Middle frontal gyrus (tissue), 1 donor: Measurements from ENCODE around the gene GPER1.
A peak's percentile ranks its signal among the peaks of the same experiment; 100 is the strongest.
"Not testable (repeated sequence)": the region's sequence is repeated elsewhere in the genome, so short reads cannot be mapped to it uniquely, and the experiment has no call there.

Source experiments
- DNase-seq: peaks from one replicate; pipeline ENCODE4 v3.0.0-alpha.2; 2015; ENCODE audit warnings: low spot score; ENCODE audit errors: extremely low spot score

GPER1 gene

DNA sequence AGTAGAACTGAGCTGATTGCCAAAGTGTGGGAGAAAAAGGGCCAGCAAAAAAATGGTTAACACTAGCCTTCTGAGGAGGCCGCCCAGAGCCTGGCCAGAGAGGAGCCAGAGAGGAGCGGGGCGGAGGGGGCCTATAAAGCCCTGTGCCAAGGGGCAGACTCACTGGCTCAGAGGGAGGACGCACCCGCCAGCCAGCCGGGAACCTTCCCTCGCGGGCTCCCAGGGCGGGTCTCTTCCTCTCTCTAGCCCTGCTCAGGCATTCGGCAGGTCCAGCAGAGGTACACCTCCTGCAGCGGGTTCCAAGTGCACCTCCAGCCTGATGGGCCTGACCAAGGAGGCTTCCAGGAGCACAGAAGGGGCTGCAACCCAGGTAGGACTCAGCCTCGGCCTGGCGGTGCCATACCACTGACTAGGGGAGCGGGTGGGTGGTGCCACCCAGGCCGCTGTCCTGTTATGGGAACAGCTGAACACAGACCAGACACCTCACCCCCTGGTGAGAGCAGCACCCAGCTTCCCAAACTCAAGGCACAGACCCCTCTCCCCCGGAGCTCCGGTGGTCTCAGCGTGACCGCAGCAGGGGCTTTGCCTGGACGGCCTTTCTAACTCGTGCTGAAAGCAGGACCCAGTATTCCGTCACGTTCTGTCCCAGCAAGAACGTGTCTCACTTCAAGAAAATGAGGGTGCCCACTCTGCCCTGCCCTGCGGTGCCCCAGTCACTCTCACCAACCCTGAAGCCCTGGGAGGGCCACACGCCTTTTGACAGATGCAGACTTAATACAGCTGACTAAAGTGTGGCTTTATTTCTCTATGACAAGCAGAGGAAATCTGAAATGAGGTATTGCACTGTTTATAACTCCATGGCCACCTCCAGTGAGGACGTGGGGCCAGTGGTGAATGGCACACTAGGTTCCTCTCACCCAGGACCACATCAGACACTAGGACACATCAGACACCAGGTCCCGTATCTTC lies at the start of gene GPER1:
Gene GPER1, plus strand, starts transcription at position 162 of the 969 bp plus-strand sequence. CDS start 3,616 bp downstream, outside the sequence.
- no peak for DNase-seq

DNA sequence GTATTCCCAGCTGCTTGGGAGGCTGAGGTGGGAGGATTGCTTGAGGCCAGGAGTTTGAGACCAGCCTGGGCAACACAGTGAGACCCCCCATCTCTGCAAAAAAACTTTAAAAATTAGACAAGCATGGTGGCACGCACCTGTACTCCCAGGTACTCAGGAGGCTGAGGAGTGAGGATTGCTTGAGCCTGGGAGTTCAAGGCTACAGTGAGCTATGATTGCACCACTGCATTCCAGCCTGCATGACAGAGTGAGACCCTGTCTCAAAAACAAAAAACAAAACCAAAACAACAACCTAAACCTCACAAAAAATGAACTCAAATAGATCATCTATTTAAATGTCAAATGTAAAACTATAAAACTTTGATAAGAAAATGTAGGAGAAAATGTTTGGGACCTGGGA lies 47.7 kb upstream of the GPER1 start:
- DNase-seq = not testable (repeated sequence)

DNA sequence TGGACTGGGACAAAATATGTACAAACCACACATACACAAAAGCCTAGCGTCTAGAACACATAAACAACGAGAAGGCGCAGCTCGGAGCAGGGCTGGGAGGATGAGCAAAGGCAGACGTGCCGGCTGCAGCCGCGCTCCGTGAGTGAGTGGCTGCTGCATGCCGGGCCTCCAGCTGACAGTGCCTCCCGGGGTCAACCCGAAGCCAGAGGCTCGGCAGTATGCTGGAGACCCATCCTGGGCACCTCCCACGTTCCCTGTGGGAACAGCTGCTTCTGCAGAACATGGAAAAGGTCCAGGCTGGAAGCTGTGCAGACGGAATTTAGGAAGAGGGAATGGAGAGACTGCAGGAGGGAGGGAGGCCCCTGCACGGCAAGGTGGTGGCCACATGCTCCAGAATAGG lies 47.1 kb upstream of the GPER1 start:
- no peak for DNase-seq

DNA sequence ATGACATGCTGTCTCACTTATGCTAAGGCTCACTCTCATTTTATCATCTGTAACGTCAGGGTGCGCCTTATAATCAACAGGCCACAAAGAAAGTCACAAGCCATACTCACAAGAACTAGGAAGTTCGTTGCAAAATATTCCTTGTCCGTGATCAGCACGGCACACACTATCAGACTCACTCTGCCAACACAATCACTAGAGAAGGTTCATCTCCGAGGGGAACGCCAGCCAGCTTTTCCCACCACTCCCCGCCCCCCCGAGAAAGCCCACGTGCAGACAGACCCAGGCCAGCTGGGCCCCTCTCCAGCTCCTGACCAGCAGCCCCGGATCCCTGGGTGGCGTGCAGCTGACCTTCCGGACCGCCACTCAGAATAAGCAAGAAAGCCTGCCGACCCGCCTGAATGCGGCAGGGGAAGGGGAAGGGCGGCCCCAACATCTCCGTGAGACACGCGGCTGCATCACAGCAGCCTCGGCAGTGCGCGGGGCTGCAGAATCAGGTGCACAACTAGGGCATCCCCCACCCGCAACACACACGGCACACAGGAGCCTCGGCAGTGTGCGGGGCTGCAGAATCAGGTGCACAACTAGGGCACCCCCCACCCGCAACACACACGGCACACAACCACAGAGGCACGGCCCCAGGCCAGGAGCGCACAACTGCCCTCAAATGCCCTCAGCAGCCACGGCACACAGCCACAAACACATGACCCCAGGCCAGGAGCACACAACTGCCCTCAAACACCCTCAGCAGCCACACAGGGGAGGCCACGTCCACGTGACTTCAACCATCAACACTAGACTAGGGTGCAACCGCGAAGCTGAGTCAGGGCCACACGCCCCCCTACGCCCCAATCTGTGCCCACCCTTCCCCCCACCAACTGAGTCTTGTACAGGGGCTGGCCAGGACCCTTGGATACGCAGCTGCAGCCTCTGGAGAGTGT lies 46.1 kb upstream of the GPER1 start:
- no peak for DNase-seq

DNA sequence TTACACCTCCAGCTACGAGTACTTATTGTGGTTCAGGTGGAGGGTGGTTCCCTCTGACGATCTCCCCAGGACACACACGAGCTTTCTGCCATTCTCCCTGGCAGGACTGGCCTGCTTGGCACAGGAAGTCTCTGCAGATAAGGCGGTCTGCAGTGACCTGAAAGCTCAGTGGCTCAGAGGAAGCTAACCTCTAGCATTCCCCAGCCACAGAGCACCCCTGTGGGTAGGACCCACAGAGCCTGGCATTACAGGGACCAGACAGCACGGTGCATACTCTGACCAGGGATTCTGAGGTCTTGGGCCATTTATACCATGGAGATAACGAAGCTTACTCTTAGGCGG lies 45.5 kb upstream of the GPER1 start:
- DNase-seq = no peak

DNA sequence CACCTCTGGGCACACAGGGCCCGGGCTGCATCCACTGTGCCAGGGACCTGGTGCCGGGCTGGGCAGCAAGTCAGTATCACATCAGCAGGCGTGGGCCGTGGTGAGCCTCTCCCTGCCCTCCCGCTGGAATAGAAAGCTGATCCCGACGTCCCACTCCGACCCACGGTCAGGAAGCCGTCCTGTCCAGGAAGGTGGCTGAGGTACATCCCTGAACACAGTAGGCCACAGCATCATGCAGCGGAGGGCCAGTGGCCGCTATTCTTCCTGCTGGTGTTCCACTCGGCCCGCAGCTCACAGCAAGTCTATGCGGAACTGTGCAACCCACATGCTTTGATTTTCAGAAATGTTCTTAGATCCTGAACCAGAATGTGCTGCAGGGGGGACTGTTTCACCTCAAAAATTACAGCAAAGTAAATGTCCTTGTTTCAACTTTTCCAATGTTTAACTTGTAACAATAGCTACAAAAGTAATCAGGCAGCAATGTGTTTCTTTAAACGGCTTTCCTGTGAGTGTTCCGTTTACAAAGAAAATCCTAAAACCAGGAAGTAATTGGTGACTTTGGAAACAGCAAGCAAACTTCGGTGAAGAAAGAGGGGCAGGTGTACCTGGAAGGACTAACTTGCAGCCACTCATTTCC lies 44.2 kb upstream of the GPER1 start:
- DNase-seq = no peak

DNA sequence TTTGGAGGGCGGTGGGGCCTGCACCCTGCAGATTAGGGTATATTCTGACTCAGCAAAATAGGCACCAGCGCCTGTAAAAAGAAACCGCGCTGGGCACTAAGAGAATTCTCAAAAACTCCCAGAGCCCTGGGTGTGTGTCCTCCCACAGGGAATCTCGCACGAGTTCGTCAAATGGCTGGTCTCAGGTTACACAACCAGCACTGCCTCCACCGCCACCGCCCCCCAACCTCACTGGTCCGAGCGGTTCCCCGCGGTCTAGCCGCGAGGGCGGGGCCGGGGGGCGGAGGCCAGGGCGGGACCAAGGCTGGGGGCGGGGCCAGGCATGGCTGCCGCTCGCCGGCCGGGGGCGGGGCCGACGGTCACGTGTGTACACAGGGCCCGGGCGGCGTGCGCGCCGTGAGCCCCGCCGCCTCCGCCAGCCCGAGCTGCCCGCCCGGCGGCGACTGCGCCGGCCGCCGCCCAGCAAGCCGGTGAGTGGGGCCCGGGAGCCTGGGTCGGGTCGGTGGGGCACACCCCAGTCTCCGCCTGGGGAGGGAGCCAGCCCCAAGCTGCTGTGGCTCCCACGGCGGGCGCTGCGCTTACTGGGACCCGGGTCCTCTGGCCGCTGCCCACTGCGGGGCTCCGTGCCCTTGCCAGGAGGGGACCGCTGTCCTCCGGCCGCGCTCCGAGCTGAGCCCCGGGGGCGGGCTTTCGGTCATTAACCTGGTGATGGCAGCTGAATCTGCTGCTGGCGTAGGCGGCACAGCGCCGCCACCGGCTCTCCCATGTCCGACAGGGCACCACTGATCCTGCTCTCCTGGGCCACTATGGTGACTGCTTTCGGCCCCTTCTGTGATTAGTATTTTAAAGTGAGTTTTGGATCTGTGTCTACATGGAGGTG lies 43.5 kb upstream of the GPER1 start, which contains the start of gene GPR146:
Gene GPR146, plus strand, starts transcription at position 358 of the 880 bp plus-strand sequence. CDS start 12,970 bp downstream, outside the sequence.
- peak; percentile 78 for DNase-seq

DNA sequence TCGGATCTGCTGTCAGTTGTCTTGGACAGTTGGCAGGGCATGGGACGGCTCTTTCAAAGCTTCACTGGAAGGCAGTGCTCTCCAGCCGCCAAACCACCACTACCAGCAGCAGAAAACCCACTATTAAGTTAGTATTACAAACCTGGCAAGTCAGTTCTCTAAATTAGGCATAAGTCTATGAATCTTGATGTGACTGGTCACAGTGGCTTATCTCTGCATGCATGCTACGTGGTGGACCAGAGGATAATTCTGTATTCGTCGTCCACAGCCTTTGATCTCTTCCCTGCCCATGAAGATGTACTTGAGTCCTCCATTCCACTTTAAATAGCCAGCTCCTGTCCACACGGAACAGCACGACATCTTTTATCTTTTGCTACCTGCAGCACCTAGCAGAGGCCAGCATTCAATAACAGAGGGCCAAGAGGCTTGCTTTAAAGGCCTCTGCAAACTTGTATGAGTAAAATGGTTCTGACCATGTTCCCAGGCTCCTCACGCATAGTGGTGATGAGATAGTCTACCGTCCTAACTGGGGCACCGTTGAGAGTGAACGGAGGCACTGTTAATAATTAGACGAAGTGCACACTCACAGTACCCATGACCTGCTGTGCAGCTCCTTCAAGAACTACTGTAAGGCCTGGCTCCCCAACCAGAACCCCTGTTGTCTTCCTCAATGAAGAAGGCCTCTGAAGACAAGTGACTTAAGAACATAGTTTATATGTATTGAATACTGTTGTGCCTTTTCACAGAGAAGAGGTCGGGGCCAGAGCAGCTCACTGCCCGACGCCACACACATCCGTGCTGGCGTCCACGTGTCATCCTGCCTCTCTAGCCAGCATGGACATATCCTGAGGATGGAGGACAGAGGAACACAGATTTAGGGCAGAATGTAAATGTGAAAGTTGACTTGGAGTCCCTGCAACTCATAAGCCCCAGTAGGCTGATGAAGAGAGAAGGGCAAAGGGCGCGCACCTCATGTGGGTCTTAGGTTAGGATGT lies 42.5 kb upstream of the GPER1 start:
- DNase-seq = no peak

DNA sequence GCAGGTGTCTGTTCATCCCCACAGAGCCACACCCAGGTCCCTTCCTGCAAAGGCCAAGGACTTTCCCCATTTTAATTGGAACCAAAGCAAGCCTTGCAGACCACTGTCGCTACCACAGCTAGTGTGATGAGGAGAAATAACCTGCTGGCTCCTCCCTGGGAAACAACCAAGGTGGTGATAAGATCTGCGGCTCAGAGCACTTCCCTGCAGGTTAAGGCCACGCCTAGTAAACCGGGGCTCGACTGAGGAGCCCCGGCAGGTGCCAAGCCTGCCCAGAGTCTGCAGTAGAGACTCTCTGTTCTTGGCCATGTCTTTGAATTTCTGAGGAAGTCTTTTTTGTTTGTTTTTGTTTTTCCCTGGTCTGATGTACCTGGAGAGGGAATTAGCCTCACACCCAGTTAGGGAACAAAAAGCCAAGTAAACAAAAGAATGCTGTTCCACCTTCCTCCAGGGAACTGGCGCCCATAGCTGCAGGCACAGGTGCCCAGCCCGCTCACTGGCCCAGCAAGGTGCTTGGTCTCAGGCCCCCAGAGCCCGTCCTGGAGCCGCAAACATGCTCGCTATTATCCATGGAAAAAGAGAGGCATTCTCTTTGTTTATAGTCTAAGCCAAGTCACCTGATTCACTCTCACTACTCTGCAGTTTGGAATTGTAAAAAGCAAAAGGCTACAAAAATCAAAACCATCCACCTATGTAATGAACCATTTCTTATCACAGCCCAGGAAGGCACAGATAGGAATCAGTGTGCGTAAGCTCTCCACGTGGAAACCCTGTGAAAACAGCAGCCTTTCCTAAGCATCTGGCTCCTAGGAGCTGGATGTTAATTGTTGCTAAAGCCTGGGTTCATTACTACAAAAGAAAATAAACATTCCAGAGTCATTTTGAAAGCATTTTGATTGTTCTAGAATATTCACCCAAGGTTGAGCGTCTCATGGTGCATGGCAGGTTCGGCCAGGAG lies 40.9 kb upstream of the GPER1 start:
- DNase-seq = no peak

DNA sequence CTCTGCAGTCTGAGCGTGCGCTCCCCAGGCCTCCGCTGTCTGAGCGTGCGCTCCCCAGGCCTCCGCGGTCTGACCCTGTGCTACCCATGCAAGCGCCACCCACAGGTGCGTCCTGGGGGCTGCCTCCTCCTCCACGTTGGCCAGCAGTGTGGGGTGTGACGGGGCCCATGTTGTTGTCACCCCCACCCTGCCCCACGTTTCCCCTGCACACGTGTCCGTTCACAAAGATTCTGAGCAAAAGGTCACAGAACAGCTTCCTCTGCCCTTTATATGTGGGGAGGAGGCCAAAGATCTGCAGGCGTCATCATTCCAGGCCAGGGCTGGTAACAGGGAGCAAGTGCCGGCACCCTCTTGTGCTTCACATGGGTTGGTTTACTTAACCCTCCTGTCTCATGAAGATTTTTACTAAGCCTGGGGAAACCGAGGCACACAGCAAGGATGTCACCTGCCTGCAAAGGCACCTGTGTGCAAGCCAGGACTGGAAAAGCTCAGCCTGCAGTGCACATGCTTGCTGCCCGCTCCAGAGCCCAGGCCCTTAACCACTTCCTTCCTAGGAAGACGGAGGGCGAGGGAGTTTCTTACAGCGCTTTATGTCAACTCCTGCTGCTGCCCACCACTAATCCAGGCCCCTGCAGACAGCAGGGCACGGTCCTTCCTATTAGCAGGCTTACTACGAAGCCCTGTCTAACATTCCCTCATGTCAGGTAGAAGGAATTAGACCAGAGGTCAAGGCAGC lies 38.7 kb upstream of the GPER1 start:
- DNase-seq = no peak

DNA sequence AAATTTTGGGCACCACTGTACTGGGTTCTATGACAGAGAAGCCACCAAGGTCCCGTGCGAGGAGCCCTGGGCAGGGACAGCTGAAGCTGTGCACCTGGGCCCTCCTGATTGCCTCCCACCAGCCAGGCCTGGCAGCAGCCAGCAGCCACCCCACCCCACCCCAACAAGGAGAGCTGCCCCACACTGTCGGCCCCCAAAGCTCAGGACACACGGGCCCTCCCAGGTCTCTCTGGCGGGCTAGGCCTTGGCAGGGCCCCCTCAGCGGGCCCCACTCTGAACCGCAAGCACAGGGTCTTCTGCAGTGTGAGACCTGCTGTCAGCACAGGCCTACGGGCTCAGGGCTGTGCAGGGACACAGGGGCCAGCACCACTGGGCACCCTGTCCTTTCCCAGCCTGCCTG lies 38.1 kb upstream of the GPER1 start:
- DNase-seq = no peak

DNA sequence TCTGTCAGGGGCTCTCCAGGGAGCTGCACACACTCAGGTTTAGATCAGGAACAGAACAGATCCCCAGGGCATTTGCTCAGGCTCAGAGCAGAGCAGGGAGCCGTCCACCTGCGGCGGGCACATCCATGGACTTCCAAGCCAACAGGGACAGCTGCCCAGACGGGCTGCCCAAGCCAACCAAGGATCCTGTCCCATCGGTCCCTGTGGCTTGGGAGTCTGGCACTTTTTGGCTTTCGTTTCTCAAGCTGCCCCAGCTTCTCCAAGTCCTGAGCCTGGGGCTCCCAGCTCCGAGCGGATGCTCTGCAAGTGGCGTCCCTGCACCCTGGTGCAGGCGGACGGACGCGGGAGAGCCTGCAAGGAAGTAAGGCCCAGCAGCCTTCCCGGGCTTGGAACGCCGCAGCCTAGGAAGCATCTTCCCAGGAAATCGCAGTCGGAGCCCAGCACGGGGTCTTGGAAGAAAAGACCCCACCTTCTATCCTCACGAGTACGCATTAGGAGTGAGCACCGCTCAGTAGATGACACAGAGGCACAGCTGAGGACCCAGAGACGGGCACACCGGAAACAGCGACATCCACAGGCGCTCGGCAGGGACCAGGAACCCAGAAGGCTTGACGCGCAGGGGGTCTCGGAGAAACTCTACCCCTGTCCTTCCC lies 37.5 kb upstream of the GPER1 start:
- DNase-seq = no peak

DNA sequence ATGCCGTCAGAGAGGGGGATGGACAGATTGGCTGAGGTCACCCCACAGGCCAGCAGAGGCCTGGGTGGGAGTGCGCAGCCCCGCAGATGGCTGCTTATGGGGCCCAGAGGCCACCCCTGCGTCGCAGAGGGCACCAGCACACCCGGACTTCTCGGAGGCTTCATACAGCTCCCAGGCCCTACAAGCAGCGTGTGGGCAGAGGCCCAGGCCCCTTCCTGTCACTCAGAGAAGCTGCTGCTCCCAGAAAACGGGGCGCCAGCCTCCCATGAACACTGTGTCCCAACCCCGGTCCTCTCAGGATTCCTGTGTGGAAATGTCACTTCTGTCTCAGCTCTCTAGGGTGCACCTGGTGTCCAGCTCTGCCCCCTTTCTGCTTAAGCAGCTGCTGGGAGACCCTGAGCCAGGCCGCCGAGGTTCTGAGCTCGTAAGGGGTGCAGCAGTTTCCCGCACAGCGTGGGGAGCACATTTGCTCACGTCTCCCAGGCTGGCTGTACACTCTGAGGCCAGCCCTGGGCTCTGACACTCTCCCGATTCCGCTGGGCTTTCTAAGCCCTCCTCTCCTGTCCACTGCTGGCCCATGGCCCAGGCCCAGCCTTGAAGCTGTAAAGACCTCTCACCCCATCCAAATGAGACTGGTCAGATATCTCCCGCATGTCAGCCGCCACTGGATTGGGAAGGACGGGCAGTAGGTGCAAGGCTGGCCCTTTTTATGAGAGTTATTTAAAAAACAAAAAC lies 36.8 kb upstream of the GPER1 start:
- no peak for DNase-seq

DNA sequence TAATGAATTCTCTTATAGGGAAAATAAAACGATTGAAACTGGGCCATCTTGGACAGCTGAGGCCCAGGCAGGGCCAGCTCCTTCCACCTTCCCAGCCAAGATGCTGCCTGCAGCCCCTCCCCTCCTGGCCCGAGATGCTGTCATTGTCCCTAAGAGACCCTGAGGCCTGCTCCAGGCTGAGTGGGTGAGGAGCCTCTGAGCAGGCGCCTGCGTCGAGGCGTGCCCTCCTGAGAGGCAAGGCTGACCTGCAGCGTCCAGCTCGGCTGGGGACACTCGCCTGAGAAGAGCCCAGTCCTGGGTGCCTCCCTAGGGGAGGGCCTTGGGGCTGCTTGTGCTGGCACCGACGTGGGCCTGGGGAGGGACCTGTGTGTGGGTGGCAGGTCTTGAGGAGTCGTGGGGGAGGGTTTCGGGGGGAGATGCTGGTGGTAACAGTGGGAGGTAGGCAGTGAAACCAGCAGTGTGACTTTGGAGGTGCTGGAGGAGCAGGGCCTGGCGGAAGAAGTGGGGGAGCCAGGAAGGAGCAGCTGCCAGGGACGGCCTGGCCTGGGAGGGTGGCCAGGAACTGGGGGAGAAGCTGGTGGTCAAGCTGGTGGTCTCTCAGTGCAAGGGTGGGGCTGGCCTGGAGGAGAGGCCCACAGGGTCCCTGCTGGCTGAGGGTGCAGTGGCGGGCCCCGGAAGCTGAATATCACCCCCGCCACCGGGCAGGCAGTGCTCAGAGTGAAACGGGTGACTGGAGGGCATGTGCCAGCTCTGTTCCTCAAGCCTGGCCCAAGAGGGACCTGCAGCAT lies 35.7 kb upstream of the GPER1 start:
- no peak for DNase-seq

DNA sequence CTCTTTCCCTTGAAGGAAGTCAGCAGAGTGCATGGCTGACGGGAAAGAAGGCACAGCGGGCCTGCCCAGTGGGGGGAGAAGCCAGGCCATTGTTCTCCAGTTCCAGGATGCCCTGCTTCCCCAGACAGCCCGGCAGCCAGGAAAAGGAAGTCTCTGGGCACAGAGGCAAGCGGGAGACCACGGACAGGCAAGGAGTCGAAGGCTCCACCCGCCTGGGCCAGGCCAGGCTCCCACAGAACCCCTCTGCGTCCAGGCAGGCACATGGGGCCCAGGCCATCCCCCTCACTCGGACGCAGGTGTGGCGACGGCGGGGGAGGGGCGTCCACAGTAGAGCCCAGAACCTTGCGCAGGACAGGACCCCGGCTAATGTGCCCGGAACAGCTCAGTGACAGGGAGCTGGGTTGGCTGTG lies 34.9 kb upstream of the GPER1 start:
- no peak for DNase-seq
